HG03280 (cell line): ENCODE data around the gene SLC7A6.

Experiments
- ATAC-seq: cut with Tn5 transposase; IDR thresholded peaks from one replicate; pipeline ENCODE4 v1.9.1; 2021; ENCODE audit warnings: mild to moderate bottlenecking, moderate library complexity; ENCODE audit not compliant: unreplicated experiment

SLC7A6 gene

DNA sequence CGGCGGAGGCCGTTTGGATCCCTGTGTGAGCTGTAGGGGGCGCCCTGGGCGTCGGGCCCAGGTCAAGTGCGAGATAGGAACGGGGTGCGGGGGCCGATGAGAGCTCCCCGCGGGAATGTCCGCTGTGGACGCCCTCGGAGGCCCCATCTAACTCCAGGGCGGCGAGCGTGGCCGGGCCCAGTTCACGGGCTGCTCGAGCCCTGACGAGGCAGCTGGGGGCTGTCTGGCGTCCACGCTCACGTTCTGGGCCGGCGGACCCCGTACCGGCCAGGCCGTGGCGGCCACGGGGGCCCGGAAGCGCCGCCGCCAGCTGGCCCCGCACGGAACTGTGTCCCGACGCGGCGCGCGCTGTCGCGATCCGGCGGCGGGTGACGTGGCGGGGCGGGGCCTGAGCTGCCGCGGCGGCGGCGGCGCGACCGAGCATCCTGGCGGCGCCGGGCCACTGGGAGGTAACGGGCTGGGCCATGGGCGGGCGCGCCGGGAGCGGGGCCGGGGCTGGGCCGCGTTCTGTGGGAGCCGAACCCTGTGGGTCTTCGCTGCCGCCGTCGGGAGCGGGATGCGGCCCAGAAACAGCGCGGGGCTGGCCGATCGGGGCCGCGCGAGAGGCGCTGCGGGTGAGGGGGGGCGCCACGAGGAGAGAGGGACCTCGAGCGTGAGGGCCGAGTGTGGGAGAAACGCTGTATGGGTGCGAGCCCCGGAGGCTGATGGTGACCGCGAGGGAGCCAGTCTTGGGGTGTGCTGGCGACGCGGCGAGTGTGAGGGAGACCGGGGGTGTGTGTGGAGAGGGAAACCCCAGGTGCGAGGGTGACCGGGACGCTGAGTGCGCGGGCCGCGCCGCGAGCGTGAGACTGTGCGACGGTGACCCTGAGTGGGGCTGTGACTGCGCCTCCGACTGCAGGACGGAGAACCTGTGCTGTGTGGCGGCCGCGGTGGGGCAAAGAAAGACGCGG lies at the start of gene SLC7A6:
SLC7A6 (plus strand) TSS at position 399 of the 950 bp plus-strand sequence. CDS start 10,201 bp downstream, outside the sequence.
- ATAC-seq: peak; percentile 71

DNA sequence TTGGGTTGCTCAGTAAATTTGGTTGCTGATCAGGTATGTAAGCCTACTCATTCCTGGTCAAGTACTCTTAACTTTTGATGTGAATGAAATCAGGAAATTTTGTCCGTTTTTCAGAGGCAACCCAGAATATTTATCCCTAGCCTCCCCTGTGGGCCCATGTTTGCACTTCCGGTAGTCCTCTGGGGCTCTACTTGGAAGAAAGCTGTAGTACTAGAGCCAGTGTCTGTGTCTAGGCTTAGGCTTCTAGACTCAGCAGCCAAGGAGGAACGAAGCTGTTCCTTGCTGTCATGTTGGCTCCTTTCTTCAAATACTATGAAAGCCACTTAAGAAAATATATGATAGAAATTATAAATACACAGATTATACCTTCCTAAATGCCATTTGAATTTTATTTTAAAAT lies 49.6 kb upstream of the SLC7A6 start:
- no peak for ATAC-seq

- ATAC-seq: no peak
Measured at GRCh38 chr16:68215302-68215701, 49.0 kb upstream of the SLC7A6 start.

GRCh38 chr16:68216240-68216639 lies 48.1 kb upstream of the SLC7A6 start:
- no peak for ATAC-seq

DNA sequence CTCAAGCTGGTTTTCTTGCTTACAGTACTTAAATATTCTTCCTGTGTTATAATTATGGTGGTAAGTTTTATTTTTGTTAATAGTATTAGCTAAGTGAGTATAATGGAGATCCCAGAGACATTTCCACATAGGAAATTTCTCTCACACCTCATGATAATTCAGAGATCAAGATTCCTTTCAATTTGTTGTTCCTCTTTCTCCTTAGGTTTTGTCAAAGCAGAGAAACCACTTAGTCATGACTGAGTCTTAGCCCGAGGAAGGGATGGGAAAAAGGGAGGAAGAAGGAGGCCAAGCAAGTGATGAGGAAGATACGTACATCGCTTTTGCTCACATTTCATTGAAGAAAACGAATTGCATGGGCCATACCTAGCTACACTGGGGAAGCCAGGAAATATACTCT lies 46.8 kb upstream of the SLC7A6 start:
- ATAC-seq: no peak

DNA sequence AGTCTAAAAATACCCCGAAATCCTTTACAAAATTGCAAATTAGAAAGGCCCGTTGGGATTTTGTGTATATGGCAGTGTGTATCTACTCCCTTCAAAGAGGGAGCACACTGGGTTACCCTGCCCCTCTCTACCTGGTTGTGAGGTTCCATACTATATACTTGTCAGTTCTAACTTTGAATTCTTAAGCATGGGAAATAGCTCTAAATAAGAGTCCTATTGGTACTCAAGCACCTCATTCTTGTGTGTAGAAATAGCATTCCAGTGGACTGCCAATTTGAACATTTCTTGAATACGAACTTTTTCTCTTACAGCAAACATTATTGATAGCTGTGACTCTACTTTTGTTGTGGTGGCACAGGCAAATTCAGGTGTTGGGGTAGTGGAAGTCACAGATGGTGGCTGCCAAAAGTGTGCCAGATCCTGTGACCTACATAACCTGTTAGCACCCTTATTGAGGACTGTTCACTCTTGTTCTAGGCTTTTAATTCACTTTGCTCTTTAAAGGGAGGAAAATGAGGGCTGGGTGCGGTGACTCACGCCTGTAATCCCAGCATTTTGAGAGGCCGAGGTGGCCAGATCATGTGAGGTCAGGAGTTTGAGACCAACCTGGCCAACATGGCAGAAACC lies 44.5 kb upstream of the SLC7A6 start:
- ATAC-seq: no peak

- ATAC-seq: no peak
Measured at GRCh38 chr16:68223072-68223471, 41.3 kb upstream of the SLC7A6 start.

DNA sequence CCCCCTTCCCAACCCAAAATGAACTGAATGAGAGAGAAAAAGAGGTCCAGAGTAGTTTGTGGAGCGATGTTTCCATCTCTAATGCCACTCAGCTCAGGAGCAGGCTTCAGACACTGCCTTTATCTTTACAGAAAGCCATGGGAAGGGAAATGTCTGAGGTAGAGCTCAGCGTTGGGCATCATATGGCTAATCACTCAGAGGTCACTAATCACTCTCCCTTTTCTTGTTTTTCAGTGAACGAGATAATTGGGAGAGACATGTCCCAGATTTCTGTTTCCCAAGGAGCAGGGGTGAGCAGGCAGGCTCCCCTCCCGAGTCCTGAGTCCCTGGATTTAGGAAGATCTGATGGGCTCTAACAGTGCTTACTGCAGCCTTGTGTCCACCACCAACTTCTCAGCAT lies 38.2 kb upstream of the SLC7A6 start:
- no peak for ATAC-seq

GRCh38 chr16:68227183-68227793 lies 37.0 kb upstream of the SLC7A6 start:
- ATAC-seq: no peak

DNA sequence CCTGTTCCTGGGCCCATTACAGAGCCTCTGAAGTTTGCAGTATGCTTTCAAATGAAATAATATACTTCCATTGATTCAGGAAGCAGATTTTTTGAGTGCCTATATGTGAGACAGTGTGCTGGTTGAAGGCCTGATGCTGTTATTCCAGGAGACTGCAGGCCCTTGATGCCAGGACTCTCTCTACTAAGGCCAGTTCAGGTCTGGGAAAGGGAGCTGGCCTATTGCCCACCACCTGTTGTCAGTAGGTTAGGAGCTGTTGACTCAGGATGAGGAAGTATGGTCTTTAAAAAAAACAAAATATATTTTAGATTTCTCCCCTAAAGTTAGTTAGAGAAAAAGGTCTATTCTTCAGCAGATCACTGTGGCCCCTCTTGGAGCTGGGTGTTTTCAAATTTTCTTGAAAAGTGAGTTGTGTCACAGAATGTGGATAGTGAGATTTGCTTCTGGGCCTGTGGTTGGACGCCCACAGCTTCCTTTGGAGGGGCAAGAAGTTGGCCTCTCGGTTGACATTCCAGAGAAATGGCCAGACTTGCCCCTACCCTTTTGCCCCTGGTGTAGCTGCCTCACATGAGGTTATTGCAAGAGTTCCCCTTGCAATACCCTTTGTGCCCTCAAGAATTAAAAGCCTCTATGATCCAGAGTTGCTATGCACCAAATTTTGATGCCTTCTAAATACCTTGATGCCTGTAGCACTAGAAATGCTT lies 36.3 kb upstream of the SLC7A6 start:
- ATAC-seq: no peak

DNA sequence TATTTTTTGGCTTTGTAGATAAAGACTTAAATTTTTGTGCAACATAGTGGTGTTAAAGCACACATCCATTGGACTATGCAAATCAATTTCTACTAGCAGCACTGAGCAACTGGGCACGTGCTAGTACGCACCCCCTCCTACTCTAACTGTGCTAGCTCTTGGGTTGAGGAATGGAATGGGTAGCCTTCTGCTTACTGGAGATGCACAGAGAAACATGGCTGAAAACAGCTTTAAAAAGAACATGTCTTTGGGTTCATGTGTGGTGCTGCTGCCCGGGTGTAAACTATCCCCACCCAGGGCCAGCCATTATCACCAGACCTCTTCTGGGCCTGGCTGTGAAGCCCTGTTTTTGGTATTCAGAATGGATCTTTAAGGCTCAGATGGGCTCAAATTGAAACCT lies 35.7 kb upstream of the SLC7A6 start:
- no peak for ATAC-seq

- ATAC-seq: no peak
Measured at GRCh38 chr16:68229431-68230175, 34.7 kb upstream of the SLC7A6 start.

DNA sequence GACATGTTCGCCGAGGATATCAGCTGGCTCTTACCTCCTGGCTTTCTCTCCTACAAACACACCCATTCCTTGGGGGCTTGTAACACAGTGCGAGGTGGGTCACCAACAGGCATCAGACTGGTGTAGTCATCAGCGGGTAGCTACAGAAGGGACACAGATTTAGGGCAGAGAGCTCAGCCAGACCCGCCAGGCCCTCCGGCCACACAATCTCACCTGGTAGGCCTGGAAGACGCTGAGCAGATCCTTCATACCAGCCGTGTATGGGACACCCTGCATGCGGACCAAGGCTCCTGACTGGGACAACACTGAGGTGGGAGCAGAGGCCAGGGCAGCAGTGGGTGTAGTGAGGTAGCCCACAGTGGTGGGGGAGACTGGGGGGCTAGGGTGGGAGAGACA lies 34.2 kb upstream of the SLC7A6 start:
- ATAC-seq: no peak

DNA sequence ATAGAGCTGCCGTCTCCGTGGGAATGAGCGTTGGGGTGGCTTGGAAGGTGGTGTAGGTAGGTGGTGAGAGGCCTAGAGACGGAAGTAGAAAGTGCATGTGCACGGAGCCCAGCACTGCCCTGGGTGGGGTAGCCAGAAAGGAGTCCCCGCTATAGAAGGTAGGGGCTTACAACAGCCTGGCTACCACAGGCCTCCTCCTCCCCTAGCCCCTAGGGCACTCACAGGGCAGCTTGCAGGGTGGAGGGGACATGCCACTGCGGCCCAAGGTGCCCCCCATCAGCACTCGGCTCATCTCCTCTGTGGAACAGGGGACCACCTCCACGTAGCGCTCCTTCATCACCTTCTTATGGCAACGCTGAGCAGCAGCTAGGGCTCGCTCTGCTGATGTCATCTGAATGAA lies 33.4 kb upstream of the SLC7A6 start:
- ATAC-seq: no peak

DNA sequence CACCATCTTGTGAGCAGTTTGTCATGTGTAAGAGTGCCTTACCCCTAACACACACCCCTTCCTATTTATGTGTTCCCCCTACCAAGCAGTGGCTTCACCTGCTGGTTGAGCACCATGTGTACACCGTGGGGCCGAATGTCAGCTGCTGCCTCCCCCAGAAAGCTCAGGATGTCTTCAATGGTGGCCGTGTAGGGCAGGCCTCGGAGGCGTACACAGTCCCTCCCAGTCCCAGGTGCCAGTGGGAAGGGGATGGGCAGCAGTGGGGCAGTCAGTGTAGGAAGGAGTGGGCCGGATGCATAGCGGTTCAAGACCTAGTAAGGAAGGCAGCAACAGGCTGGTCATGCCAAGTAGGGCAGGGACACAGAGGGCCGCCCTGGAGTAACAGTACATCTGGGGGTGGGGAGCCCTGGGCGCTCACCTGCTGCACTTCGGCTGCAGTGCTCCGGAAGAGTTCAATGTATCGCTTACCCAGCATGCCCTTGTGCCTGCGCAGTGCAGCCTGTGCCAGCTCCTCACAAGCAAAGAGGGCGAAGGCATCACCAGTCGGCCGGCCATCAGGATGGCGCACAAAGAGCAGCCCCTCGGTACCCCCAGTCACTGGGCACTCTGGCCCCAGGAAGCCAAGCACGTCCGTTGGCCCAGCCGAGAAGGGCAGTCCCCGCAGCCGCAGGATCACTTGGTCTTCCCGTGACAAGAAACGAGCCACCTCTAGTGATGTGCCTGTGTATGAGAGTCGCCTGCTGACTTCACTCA lies 32.8 kb upstream of the SLC7A6 start:
- no peak for ATAC-seq

DNA sequence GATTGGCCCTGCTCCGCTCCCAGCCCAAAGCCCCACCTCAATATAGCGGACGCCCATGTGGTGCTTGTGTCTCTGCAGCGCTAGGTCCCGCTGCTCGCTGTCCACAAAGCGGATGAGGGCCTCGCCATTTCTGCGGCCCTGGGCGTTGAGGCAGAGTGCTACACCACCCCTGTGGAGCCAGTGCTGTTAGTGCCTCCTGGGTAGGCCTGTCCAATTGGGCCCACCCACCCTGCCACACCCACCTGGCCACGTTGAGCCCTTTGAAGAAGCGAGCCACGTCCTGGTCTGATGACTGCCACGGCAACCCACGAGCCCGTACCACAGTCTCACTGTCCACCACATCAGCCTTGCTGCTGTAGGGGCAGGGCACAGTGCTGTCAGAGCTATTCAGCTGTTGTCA lies 32.0 kb upstream of the SLC7A6 start:
- ATAC-seq: no peak

- no peak for ATAC-seq
Measured at GRCh38 chr16:68233085-68233834, 31.1 kb upstream of the SLC7A6 start.

- ATAC-seq: no peak
Measured at GRCh38 chr16:68233835-68234187, 30.5 kb upstream of the SLC7A6 start.
